ENCODE results near the gene BNIP2.

- TF ChIP-seq CTCF (IDR thresholded peaks at IDR 0.05) (no peak), POLR2A (IDR thresholded peaks at IDR 0.05) (no peak)
These were observed 22.5 kb upstream of the BNIP2 start for GRCh38 chr15:59711451-59712243.
